ENCODE results near the gene C20orf202. TPM values are rescaled to one million over a fixed set of nuclear protein-coding genes. Genes with fewer than 3 reads are reported as not detected.
"Not testable (repeated sequence)": the region's sequence is repeated elsewhere in the genome, so short reads cannot be mapped to it uniquely, and the experiment has no call there.

Gene C20orf202
- total RNA-seq, 1 donor from 2014 or later, result not detected

GRCh38 chr20:1242530-1242929, 39.3 kb downstream of the C20orf202 start:
- no peak for DNase-seq (ENCODE audit: low read depth)

DNA sequence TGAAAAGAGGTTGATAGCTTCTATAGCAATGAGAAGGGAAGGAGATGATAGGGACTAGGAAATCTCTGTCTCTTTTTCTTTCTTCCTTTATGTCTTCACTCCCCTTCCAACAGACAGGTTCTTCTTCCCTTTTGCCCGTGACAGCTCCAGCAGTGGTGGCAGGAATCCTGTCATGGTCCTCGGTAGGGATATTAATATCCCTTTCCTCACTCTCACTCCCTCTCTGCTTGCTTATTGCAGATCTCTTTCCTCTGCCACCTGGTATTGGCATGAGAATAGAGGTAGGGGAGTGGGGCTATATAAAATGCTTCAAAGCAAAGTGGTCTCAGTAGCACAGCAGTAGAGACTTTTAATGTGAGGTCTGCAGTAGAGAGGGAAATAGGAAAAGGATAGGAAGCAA, 42.3 kb downstream of the C20orf202 start:
- peak; percentile 30 for DNase-seq (ENCODE audit: low read depth)

DNA sequence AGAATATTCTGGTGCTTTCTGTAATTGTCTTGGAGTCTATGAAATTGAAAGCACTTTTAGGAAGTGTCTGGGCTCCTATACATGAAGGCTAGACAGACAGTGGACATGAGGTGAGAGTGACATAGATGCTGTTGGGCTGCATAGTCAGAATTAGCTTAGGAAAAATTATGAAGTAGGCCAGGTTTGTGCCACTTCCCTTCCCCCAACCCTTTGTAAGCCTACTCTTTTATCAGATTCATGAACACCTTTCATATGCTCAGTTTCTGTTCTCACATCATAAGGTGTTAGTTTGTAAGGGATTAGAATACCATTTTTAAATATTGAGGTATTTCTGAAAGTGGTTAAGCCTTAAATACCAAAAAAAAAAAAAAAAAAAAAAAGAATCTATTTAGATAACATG, 44.4 kb downstream of the C20orf202 start:
- no peak for DNase-seq (ENCODE audit: low read depth)

- not testable (repeated sequence) for DNase-seq (ENCODE audit: low read depth)
These were observed 47.0 kb downstream of the C20orf202 start for GRCh38 chr20:1250282-1250681.

DNA sequence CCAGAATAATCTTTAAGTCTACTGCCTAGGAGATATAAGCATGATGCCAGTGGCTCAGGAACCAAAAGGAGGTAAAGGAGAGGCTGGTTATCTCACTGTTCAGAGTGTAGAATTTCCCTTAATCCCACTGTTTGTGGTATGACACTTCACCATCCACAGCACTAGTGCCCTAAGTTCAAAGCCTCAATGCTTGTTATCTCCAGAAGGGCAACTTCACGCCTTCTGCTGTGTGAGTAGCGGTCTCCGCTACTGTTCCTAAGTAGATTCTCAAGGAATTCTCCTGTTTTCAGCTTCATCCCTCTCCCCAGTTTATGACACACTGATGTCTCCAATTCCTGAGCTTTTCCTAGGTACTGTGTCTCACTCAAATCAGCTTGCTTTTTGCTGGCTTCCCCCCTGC, 49.2 kb downstream of the C20orf202 start:
- DNase-seq (ENCODE audit: low read depth), result no peak

- DNase-seq (ENCODE audit: low read depth), result no peak
These were observed 51.0 kb downstream of the C20orf202 start for GRCh38 chr20:1254254-1254653.

DNA sequence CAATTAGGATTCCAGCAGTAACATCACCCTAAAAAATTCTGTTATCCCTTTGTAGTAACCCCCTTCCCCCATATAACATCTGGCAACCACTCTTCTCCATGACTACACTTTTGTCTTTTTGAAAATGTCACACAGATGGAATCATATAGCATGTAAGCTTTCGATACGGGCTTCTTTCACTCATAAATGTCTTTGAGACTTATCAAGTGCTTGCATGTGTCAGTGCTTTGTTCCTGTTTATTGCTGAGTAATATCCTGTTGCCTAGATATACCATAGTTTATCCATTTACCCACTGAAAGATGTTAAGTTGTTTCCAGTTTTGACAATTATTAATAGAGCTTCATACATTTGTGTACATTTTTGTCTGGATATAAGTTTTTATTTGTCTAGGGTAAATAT, 52.4 kb downstream of the C20orf202 start:
- no peak for DNase-seq (ENCODE audit: low read depth)

Other genes with a start within 250 kb of the C20orf202 start
- not detected in 2 replicates for gene RSPO4, start 201.1 kb upstream of the C20orf202 start, total RNA-seq
- gene PSMF1, start 84.9 kb upstream of the C20orf202 start, total RNA-seq, result 126 and 131 TPM in 2 replicates
- gene TMEM74B, start 18.5 kb upstream of the C20orf202 start, total RNA-seq, result not detected in 2 replicates
- gene RAD21L1, start 22.6 kb downstream of the C20orf202 start, total RNA-seq, result 0.08 and 0.57 TPM in 2 replicates
- gene SNPH, start 62.8 kb downstream of the C20orf202 start, total RNA-seq, result 29.4 and 36.5 TPM in 2 replicates
- 1.8 and 4.0 TPM in 2 replicates for gene SDCBP2, start 125.7 kb downstream of the C20orf202 start, total RNA-seq
- gene FKBP1A, start 189.6 kb downstream of the C20orf202 start, total RNA-seq, result 125 and 146 TPM in 2 replicates

Data from myocyte (in vitro differentiated cells).